Activated CD4-positive, alpha-beta T cell treated with anti-CD3 and anti-CD28 coated beads, Interleukin-2, amount 10 ng/mL, durations not matched to agents 7 days and 5 days (primary cell): ENCODE data around the gene OSBPL7. TPM values are rescaled to one million over a fixed set of nuclear protein-coding genes. Genes with fewer than 3 reads are reported as not detected.
A peak's percentile ranks its signal among the peaks of the same experiment; 100 is the strongest.

Experiments
- CTCF ChIA-PET: fragments of 350-600 bp; sonication (Branson Sonifier 250); formaldehyde crosslinking; loops from one replicate; lab custom pipeline; 2021; ENCODE audit warnings: antibody characterized with exemption; lab: Charles Lee
- POLR2A ChIA-PET: fragments of 350-600 bp; sonication (Branson Sonifier 250); formaldehyde crosslinking; loops from one replicate; lab custom pipeline; 2021; ENCODE audit warnings: antibody characterized with exemption; lab: Charles Lee
- DNase-seq: peaks from one replicate; pipeline ENCODE4 v3.0.0-alpha.2; 2020
- H3K27ac Mint-ChIP-seq: one replicate; pipeline ENCODE4 v1.8.0; 2021; ENCODE audit warnings: mild to moderate bottlenecking, moderate library complexity, mixed read lengths
- H3K27me3 Mint-ChIP-seq: one replicate; pipeline ENCODE4 v1.8.0; 2021; ENCODE audit warnings: mixed read lengths
- H3K36me3 Mint-ChIP-seq: one replicate; pipeline ENCODE4 v1.8.0; 2021; ENCODE audit warnings: low read depth, mixed read lengths
- H3K4me1 Mint-ChIP-seq: one replicate; pipeline ENCODE4 v1.8.0; 2021; ENCODE audit warnings: mixed read lengths
- H3K4me3 Mint-ChIP-seq: one replicate; pipeline ENCODE4 v1.8.0; 2021; ENCODE audit warnings: mild to moderate bottlenecking, moderate library complexity, mixed read lengths
- H3K9me3 Mint-ChIP-seq: one replicate; pipeline ENCODE4 v1.8.0; 2021; ENCODE audit warnings: mixed read lengths
- total RNA-seq, 2 experiments: library from RNA; stranded (reverse); gene quantifications; one replicate each; pipeline ENCODE4 v1.2.3, GENCODE V29; 2021

The OSBPL7 gene
- total RNA-seq, 2 experiments from 2014 or later, result 40.8 to 43.8 TPM

- Mint-ChIP-seq H3K27me3 (peaks cover 73% of the 10 kb centered on the region), H3K9me3 (no peaks in the 10 kb centered on the region), H3K36me3 (no peaks in the 10 kb centered on the region), H3K4me3 (no peak overlapping the region), H3K27ac (no peak overlapping the region), H3K4me1 (peaks cover 7% of the 10 kb centered on the region)
- no peak for DNase-seq
- POLR2A ChIA-PET, result no interaction called here
- CTCF ChIA-PET, result interaction anchor here (3.5 to 4.5 kb wide), 2 partner anchors 9 to 13 kb away, joined by 19 to 31 read pairs; no protein-coding TSS in a partner anchor
Observed at GRCh38 chr17:47856830-47857229, 35.2 kb upstream of the OSBPL7 start.

DNA sequence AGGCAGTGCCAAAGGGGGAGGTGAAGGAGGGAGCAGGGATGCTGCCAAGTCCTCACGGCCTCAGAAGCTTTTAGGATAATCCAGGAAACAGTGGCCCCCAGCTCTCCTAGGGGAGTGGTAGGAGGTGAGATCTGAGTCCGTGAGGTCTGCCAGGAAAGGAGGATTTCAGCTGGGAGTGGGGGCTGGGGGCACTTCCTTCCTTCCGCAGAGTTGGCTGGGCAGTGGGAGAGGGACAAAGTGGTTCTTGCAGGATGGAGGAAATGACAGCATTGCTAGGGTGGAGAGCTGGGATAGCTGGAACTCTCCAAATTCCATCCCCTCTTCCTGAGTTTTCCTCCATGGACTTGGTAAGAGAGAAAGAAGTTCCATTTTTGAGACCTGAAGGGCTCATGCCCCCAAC lies 34.1 kb upstream of the OSBPL7 start:
- peaks cover 80% of the 10 kb centered on the region for H3K27me3 Mint-ChIP-seq
- no peaks in the 10 kb centered on the region for H3K9me3 Mint-ChIP-seq
- H3K27ac Mint-ChIP-seq, result no peak overlapping the region
- no peak overlapping the region for H3K4me3 Mint-ChIP-seq
- ChIA-PET CTCF (interaction anchor here (0.7 to 4.5 kb wide), 3 partner anchors 12 to 93 kb away, joined by 3 to 31 read pairs (median 3); no protein-coding TSS in a partner anchor), POLR2A (no interaction called here)
- no peak for DNase-seq
- H3K4me1 Mint-ChIP-seq, result peaks cover 9% of the 10 kb centered on the region
- H3K36me3 Mint-ChIP-seq, result no peaks in the 10 kb centered on the region

- Mint-ChIP-seq H3K27ac (no peak overlapping the region), H3K9me3 (no peaks in the 10 kb centered on the region), H3K36me3 (no peaks in the 10 kb centered on the region), H3K4me3 (no peak overlapping the region), H3K27me3 (peaks cover 87% of the 10 kb centered on the region), H3K4me1 (peaks cover 15% of the 10 kb centered on the region)
- ChIA-PET POLR2A (no interaction called here), CTCF (interaction anchor here (0.9 to 19.1 kb wide), 3 partner anchors 10 to 35 kb away, joined by 3 to 344 read pairs (median 7); partner anchors contain the start of genes SCRN2 and SP2)
- DNase-seq, result no peak
Observed at GRCh38 chr17:47853616-47854015, 32.0 kb upstream of the OSBPL7 start.

DNA sequence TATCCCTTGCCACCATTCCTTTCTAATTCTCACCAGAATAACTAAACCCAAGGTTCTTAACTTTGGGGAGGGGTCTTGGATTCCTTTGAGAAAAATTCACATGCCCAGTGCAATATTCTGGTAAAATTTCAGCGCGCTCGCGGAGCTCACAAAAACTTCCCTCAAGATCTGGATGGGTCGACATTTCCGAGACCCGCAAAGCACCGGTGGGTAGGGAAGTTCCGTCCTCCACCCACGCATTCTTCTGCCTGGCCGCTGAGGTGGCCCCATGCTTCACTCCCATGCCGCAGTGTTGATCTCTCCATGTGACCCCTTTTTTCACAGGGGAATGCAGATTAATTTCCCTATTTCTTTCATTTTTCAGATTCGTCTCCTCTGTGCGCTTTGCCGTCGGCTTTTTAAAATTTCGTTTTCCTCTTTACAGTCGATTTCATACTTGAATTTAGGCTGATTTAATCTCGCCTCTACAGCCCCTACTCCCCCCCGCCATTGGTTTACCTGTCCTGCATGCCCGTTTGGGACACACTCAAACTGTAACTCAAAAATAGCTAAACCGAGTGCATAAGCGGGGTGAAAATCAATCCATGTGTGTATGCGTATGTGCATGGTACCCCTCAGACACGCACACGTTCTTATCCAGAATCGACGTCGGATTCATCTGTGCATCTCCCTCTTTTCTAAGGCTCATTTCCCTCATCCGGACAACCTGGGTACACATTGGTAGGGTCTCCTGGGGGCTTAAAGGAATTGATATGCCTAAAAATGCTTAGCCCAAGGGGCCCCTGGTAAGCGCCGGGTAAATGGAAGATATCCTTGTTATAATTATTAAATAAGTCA lies 30.7 kb upstream of the OSBPL7 start:
- ChIA-PET CTCF (interaction anchor here (0.6 to 19.1 kb wide), 8 partner anchors 9 to 117 kb away, joined by 3 to 344 read pairs (median 4); partner anchors contain the start of gene SP2), POLR2A (no interaction called here)
- H3K27ac Mint-ChIP-seq, result no peak overlapping the region
- H3K4me1 Mint-ChIP-seq, result peaks cover 16% of the 10 kb centered on the region
- no peaks in the 10 kb centered on the region for H3K9me3 Mint-ChIP-seq
- peaks cover 87% of the 10 kb centered on the region for H3K27me3 Mint-ChIP-seq
- no peaks in the 10 kb centered on the region for H3K36me3 Mint-ChIP-seq
- no peak overlapping the region for H3K4me3 Mint-ChIP-seq
- DNase-seq, result no peak

DNA sequence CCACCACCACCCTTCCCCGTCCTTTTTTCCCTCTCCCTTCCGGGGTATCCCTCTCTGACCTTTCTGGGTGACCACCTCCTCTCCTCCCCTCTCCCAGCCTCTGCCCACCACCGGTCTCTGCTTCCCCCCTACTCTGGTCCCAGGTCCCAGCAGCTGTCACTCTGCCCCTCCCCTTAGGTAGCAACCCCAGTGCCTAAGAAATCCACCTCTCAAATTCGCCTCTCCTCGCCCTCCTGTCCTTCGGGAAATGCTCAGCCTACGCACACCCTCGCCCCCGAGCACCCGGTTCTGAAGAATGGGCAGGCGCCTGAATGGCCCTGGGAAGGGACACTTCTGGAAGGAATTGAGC lies 30.1 kb upstream of the OSBPL7 start:
- Mint-ChIP-seq H3K4me3 (no peak overlapping the region), H3K36me3 (no peaks in the 10 kb centered on the region), H3K4me1 (peaks cover 20% of the 10 kb centered on the region), H3K9me3 (no peaks in the 10 kb centered on the region), H3K27me3 (peaks cover 90% of the 10 kb centered on the region), H3K27ac (no peak overlapping the region)
- CTCF ChIA-PET, result interaction anchor here (0.9 to 19.1 kb wide), 7 partner anchors 9 to 117 kb away, joined by 3 to 344 read pairs (median 4); partner anchors contain the start of gene SP2
- POLR2A ChIA-PET, result no interaction called here
- no peak for DNase-seq

DNA sequence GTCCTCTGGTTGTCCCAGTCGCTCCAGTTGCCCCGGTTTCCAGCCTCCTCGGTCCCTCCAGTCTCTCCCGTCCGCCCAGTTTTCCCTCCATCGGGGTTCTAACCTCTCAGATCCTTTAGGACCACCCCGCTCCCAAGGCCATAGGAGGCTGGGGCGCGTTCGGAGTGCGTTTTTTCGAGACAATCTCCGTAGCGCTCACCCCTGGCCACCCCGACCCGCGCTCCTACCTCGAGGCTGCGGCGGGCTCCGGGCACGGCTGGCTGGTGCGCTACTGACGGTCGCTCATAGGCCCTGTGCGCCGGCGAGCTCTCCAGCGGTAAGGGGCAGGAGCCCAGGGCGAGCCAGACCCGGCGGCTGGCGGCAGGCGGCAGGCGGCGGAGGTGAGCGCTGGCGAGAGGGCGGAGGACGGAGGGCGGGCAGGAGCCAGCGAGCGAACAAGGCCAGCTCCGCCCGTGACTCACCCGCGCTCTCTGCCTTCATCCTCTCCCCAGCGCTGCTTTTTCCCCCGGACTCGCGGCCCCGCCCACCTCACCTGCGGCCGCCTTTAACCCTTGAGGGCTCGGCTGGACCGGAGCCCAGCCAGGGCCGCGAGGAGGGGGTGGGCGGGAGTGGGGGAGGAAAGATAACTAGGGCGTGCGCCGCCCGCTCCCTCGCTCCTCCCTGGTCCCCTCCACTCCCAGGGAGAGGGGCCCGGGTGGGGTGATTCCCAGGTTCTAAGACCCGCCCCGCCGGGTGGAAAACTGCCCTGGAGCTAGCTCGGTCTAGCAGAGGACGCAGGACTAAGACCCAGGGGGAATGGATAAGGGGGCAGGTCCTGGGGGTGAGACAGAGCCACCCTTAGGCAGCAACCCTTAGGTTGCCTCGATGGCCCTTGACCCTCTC lies 29.3 kb upstream of the OSBPL7 start, which contains the start of gene SP6:
TSS of gene SP6 (minus strand) at position 472 of the 882 bp plus-strand sequence. CDS start 2,734 bp downstream, outside the sequence.
- POLR2A ChIA-PET, result interaction anchor here (0.6 kb wide), 1 partner anchor 44 kb away, joined by 5 read pairs; the partner anchor contains the start of gene SP2
- Mint-ChIP-seq H3K4me3 (peak within 1 kb of the TSS; percentile 15), H3K36me3 (no peaks in the 10 kb centered on the region), H3K4me1 (peaks cover 20% of the 10 kb centered on the region), H3K27me3 (peaks cover 90% of the 10 kb centered on the region), H3K27ac (no peak within 1 kb of the TSS), H3K9me3 (no peaks in the 10 kb centered on the region)
- DNase-seq, result peak; percentile 49
- CTCF ChIA-PET, result interaction anchor here (0.6 to 19.1 kb wide), 8 partner anchors 8 to 198 kb away, joined by 3 to 344 read pairs (median 4); partner anchors contain the start of genes SCRN2 and SP2

DNA sequence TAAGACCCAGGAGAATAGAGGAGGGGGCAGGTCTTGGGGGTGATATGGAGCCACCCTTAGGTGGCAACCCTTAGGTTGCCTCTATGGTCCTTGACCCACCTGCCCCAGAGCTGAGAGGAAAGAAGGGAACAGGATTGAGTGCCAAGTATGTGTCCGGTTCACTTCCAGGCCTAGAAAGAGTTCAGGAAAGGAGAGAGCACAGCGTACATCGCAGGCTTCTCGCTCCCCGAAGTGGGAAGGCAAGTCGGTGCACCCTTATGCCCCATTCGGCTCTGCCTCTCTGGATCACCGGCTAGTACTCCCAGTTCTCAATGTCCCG lies 28.7 kb upstream of the OSBPL7 start:
- H3K27me3 Mint-ChIP-seq, result peaks cover 90% of the 10 kb centered on the region
- CTCF ChIA-PET, result interaction anchor here (1.1 to 19.1 kb wide), 3 partner anchors 9 to 38 kb away, joined by 3 to 344 read pairs (median 15); partner anchors contain the start of genes SCRN2 and SP2
- DNase-seq, result no peak
- H3K4me1 Mint-ChIP-seq, result peaks cover 20% of the 10 kb centered on the region
- POLR2A ChIA-PET, result interaction anchor here (0.6 kb wide), 1 partner anchor 45 kb away, joined by 5 read pairs; the partner anchor contains the start of gene SP2
- H3K36me3 Mint-ChIP-seq, result no peaks in the 10 kb centered on the region
- H3K9me3 Mint-ChIP-seq, result no peaks in the 10 kb centered on the region
- peak overlapping the region; percentile 15 for H3K4me3 Mint-ChIP-seq
- no peak overlapping the region for H3K27ac Mint-ChIP-seq

- Mint-ChIP-seq H3K9me3 (no peaks in the 10 kb centered on the region), H3K4me1 (peaks cover 21% of the 10 kb centered on the region), H3K36me3 (no peaks in the 10 kb centered on the region), H3K27me3 (peaks cover 79% of the 10 kb centered on the region), H3K27ac (no peak overlapping the region), H3K4me3 (no peak overlapping the region)
- no peak for DNase-seq
- ChIA-PET CTCF (interaction anchor here (0.5 to 19.1 kb wide), 9 partner anchors 10 to 130 kb away, joined by 3 to 344 read pairs (median 5); partner anchors contain the start of genes CDK5RAP3 and SP2), POLR2A (no interaction called here)
Observed at GRCh38 chr17:47848198-47848513, 26.6 kb upstream of the OSBPL7 start.

GRCh38 chr17:47847341-47848197 lies 26.0 kb upstream of the OSBPL7 start:
- no peak overlapping the region for H3K4me3 Mint-ChIP-seq
- peak; percentile 22 for DNase-seq
- peaks cover 73% of the 10 kb centered on the region for H3K27me3 Mint-ChIP-seq
- no peaks in the 10 kb centered on the region for H3K36me3 Mint-ChIP-seq
- peaks cover 26% of the 10 kb centered on the region for H3K4me1 Mint-ChIP-seq
- POLR2A ChIA-PET, result no interaction called here
- H3K27ac Mint-ChIP-seq, result no peak overlapping the region
- CTCF ChIA-PET, result interaction anchor here (0.8 to 19.1 kb wide), 11 partner anchors 11 to 163 kb away, joined by 3 to 344 read pairs (median 4); partner anchors contain the start of genes CDK5RAP3 and SP2
- no peaks in the 10 kb centered on the region for H3K9me3 Mint-ChIP-seq

- H3K27me3 Mint-ChIP-seq, result peaks cover 66% of the 10 kb centered on the region
- H3K27ac Mint-ChIP-seq, result no peak overlapping the region
- H3K4me1 Mint-ChIP-seq, result peaks cover 26% of the 10 kb centered on the region
- ChIA-PET CTCF (interaction anchor here (0.8 to 19.1 kb wide), 9 partner anchors 9 to 164 kb away, joined by 3 to 344 read pairs (median 4); partner anchors contain the start of genes CDK5RAP3 and SP2), POLR2A (interaction anchor here (0.6 kb wide), 1 partner anchor 18 kb away, joined by 4 read pairs; no protein-coding TSS in a partner anchor)
- DNase-seq, result no peak
- H3K4me3 Mint-ChIP-seq, result no peak overlapping the region
- H3K36me3 Mint-ChIP-seq, result no peaks in the 10 kb centered on the region
- H3K9me3 Mint-ChIP-seq, result no peaks in the 10 kb centered on the region
Observed at GRCh38 chr17:47846716-47847340, 25.2 kb upstream of the OSBPL7 start.

- Mint-ChIP-seq H3K36me3 (no peaks in the 10 kb centered on the region), H3K27me3 (peaks cover 59% of the 10 kb centered on the region), H3K4me1 (peaks cover 32% of the 10 kb centered on the region), H3K9me3 (no peaks in the 10 kb centered on the region), H3K4me3 (no peak overlapping the region), H3K27ac (no peak overlapping the region)
- POLR2A ChIA-PET, result no interaction called here
- CTCF ChIA-PET, result interaction anchor here (1.0 to 19.1 kb wide), 5 partner anchors 12 to 124 kb away, joined by 3 to 344 read pairs (median 19); partner anchors contain the start of genes CDK5RAP3 and SP2
- DNase-seq, result no peak
Observed at GRCh38 chr17:47845716-47846075, 24.1 kb upstream of the OSBPL7 start.
